HG03571 (cell line): ENCODE results near the gene KRTDAP.
"Not testable (repeated sequence)": the region's sequence is repeated elsewhere in the genome, so short reads cannot be mapped to it uniquely, and the experiment has no call there.

ENCODE experiments used
- ATAC-seq: cut with Tn5 transposase; IDR thresholded peaks from one replicate; pipeline ENCODE4 v1.9.1; 2021; ENCODE audit not compliant: unreplicated experiment

The KRTDAP gene

GRCh38 chr19:35487656-35488182 lies 2.5 kb downstream of the KRTDAP start:
- ATAC-seq, result no peak

GRCh38 chr19:35486268-35486708 lies 4.0 kb downstream of the KRTDAP start:
- no peak for ATAC-seq

- ATAC-seq, result peak; percentile 79
Observed at GRCh38 chr19:35484252-35485036, 5.8 kb downstream of the KRTDAP start.

- ATAC-seq, result no peak
Observed at GRCh38 chr19:35483089-35483488, 7.2 kb downstream of the KRTDAP start.

- no peak for ATAC-seq
Observed at GRCh38 chr19:35478794-35479677, 11.2 kb downstream of the KRTDAP start.

GRCh38 chr19:35476149-35476548 lies 14.1 kb downstream of the KRTDAP start:
- ATAC-seq, result no peak

- ATAC-seq, result not testable (repeated sequence)
Observed at GRCh38 chr19:35474594-35474993, 15.7 kb downstream of the KRTDAP start.

GRCh38 chr19:35474104-35474503 lies 16.2 kb downstream of the KRTDAP start:
- no peak for ATAC-seq

- ATAC-seq, result no peak
Observed at GRCh38 chr19:35471946-35472345, 18.3 kb downstream of the KRTDAP start.

- not testable (repeated sequence) for ATAC-seq
Observed at GRCh38 chr19:35471075-35471474, 19.2 kb downstream of the KRTDAP start.

- no peak for ATAC-seq
Observed at GRCh38 chr19:35470128-35470527, 20.1 kb downstream of the KRTDAP start.

GRCh38 chr19:35468637-35469036 lies 21.6 kb downstream of the KRTDAP start:
- ATAC-seq, result peak; percentile 72

GRCh38 chr19:35466259-35466658 lies 24.0 kb downstream of the KRTDAP start:
- ATAC-seq, result no peak

- peak; percentile 4 for ATAC-seq
Observed at GRCh38 chr19:35462956-35463355, 27.3 kb downstream of the KRTDAP start.

GRCh38 chr19:35462476-35462953 lies 27.7 kb downstream of the KRTDAP start:
- peak; percentile 60 for ATAC-seq

GRCh38 chr19:35461788-35462187 lies 28.5 kb downstream of the KRTDAP start:
- ATAC-seq, result not testable (repeated sequence)

GRCh38 chr19:35461060-35461459 lies 29.2 kb downstream of the KRTDAP start:
- no peak for ATAC-seq

- ATAC-seq, result no peak
Observed at GRCh38 chr19:35460608-35461007, 29.7 kb downstream of the KRTDAP start.

- no peak for ATAC-seq
Observed at GRCh38 chr19:35459414-35460082, 30.7 kb downstream of the KRTDAP start.

GRCh38 chr19:35458731-35459391 lies 31.4 kb downstream of the KRTDAP start:
- peak; percentile 44 for ATAC-seq
